ENCODE measurements around the gene TMTC1. TPM values are rescaled to one million over a fixed set of nuclear protein-coding genes. Genes with fewer than 3 reads are reported as not detected.
"Not testable (repeated sequence)": the region's sequence is repeated elsewhere in the genome, so short reads cannot be mapped to it uniquely, and the experiment has no call there.

Gene TMTC1
- polyA plus RNA-seq, 4 donors: 28.5 to 32.8 (median 29.7) TPM

DNA sequence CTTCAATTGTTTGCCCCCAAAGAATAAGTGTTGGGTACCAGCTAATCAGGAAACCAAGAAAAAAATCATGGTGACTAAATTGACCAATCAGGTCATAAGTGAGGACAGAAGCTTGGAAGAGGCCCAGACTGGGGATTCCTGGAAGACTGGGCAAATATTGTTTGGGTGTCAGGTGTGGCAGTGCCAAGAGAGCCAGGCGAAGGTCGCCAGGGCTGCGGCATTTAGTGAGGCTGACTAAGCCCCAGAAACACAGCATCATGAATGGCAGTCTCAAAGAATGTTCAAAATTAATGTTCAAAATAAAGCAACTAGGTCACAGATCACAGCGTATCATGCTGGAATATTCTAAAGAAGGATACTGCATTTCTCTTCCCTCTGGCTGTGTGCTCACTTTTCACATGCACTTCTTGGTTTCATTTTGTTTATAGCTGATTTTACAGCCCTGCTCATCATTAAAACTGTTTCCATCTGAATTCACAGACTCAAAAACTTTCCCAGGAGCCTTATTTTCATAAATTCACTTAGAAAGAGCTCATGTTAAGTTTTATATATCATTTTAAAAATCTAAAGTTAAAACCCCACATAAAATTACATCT is 201.0 kb downstream of the TMTC1 start:
- no peak for DNase-seq (ENCODE audit: low read depth in 4 of 4, low spot score in 3 of 4)

DNA sequence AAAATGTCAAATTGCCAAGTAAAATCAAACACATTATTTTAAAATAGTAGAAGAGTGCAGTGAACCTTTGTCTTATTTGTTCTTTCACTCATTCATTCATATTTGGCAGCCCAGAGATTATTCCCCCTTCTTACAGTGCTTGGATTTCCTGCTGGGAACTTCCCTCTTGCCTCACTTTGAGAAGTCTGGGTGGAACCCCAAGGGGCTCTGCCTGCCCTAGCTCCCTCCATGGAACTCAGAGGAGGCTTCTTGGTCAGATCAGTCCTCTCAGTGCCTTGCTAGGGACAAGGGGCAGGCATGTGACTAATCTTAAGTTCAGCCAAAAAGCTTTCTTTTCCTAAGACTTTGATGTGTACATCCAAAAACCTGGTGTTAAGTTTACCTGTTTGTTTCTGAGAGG is 201.6 kb downstream of the TMTC1 start:
- no peak for DNase-seq (ENCODE audit: low read depth in 4 of 4, low spot score in 3 of 4)

DNA sequence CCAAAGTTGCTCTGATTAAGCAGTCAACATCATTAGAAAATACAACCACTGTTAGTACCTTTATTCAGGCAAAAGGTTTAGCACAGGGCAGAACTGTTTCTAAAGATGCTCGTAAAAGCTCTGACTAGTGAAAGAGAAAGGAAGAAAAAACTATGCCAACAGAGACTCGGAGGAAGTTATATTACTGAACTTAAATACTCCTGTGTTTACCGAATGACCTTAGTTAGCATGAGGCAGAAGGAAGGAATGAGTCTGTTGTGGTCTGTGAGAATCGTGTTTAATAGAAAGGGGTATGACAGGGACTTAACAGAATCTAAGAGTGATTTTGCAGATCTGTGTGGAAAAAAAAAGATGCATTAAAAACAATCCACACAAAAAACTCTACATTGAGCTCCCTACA is 202.1 kb downstream of the TMTC1 start:
- no peak for DNase-seq (ENCODE audit: low read depth in 4 of 4, low spot score in 3 of 4)

DNA sequence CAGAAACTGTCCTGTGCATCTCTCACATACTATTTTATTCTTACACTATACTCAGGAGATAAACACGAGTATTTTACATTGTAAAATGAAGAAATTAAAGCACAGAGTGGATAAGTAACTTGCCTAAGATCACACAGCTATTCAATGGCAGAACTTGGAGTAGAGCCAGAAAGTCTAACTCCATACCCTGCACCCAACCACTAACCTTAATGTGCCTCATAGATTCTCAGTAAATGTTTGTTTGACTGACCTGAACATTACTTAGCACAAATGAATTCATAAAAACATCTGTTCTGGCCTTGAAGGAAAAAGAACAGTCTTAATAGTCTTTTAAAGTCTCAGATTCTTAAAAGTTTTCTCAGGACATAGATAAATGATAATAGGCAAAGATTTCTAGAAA is 202.8 kb downstream of the TMTC1 start:
- no peak for DNase-seq (ENCODE audit: low read depth in 4 of 4, low spot score in 3 of 4)

DNA sequence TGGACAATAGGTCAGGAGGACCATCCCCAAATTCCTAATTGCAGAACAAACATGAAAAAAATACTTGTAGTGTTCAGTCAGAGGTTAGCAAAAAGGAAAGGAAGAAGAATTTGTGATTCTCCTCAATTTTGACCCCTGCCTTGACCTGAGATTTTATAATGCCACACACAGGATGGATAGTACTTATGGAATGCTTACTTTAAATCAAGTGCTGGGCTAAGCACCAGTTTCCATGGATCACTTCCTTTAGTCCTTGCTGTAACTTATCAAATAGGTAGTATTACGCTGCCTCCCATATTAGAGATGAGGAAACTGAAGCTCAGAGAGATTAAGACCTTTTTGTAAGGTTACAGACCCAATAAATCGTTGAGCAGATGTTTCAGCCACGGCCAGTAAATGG is 205.0 kb downstream of the TMTC1 start:
- DNase-seq (ENCODE audit: low read depth in 4 of 4, low spot score in 3 of 4): no peak

DNA sequence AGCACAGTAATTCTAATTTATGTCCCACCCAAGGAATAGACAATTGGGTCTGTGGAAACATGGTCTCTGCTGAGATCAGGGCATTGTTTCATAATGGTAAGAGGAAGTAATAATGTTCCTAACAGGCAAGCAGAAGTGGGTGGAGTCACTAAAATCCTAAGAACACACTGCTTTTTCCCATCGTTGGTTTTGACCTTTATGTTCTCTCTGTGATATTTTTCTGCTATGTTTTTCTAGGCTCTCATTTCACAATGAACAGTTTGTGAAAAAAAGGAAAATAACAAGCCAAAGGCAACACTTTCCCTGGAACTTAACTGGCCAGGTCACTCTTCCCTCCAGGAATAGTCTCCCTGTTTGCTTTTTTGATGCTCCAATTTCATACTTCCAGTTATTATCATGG is 205.7 kb downstream of the TMTC1 start:
- no peak for DNase-seq (ENCODE audit: low read depth in 4 of 4, low spot score in 3 of 4)

DNA sequence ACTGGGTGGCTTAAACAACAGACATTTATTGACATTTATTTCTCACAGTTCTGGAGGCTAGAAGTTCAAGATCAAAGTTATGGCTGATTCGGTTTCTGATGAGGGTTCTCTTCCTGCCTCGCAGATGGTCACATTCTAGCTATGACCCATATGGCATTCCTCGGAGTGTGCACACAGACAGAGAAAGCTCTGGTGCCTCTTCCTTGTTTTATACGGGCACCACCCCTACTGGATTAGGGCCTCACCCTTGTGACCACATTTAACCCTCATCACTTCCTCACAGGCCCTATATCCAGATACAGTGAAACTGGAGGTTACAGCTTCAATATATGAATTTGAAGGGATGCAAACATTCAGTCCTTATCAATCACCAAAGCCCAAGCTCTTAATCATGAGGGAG is 209.2 kb downstream of the TMTC1 start:
- no peak for DNase-seq (ENCODE audit: low read depth in 4 of 4, low spot score in 3 of 4)

DNA sequence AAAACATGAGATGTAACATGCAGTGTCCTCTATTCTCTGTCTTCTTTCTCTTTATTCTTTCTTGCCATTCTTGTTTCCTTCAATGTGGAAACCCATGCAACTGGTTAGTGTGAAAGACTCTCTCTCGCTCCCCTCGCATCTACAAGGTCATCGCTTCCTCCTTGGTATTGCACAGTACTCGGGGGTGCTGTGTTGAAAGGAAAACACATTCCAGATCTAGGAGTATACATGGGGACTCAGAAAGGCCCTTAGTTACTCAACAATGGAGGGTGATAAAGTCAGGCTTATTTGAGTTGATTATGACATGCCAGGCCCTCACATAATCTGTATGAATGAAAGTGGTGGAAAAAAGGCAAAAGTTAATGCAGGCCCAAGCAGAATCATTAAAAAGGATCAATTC is 210.8 kb downstream of the TMTC1 start:
- DNase-seq (ENCODE audit: low read depth in 4 of 4, low spot score in 3 of 4): no peak

DNA sequence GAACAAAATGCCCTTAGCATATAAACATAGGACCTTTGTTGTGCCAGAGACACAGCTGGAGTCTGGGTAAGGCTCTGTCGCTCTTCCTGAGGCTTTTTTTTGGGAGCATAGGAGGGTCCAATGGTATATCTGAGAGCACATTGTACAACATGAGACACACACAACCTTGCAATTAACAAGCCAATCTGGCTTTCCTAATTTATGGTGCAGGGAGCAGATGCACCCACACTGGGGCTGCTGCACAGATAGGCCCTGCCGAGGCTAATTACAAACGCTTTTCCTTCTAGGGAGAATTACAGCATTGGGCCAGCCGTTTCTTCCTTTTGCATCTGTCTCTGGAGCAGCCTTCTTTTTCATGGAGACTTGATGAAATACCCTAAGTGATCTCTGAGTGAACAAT is 211.3 kb downstream of the TMTC1 start:
- DNase-seq (ENCODE audit: low read depth in 4 of 4, low spot score in 3 of 4): no peak

DNA sequence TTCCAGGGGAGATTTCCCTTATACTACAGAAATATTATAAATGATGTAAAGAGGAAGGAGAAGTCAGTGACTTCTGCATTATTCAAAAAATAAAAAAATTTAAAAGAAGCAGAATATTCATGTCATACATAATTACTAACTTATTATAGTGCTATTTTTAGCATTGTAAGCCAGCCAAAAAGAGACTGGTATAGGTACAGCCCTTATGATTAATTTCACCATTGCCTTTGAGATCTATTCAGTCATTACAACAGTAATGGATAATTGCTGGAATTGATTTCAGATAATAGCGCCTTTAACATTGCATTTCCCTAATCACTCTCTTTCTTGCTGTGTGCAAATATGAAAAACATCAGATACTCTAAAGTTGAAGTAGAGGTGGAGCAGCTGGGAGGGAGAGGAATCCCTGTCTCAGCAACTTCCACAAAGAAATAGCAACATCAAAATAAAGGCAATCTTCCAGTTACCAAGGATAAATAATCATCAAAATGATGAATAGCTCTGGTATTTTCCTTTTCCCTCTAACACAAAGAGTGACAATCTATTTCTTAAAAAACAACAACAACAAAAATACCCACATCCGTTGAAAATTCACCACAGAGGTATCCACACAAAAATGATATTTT is 214.5 kb downstream of the TMTC1 start:
- no peak for DNase-seq (ENCODE audit: low read depth in 4 of 4, low spot score in 3 of 4)

DNA sequence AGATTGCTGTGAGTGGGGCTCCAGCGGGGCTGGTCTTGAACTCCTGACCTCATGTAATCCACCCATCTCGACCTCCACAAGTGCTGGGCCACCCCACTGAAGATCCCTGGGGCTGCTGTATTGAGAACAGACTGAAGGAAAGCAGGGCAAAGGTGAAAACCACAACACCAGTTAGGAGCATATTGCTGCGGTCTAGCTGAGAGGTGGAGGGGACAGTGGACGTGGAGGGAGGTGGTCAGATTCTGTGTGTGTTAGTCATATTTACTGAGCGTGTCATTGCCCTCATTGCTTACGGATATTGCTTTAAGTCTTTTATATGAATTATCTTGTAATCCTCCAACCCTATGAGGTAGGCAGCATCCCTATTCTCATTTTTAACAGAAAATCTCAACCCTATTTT is 217.3 kb downstream of the TMTC1 start:
- DNase-seq (ENCODE audit: low read depth in 4 of 4, low spot score in 3 of 4): no peak

DNA sequence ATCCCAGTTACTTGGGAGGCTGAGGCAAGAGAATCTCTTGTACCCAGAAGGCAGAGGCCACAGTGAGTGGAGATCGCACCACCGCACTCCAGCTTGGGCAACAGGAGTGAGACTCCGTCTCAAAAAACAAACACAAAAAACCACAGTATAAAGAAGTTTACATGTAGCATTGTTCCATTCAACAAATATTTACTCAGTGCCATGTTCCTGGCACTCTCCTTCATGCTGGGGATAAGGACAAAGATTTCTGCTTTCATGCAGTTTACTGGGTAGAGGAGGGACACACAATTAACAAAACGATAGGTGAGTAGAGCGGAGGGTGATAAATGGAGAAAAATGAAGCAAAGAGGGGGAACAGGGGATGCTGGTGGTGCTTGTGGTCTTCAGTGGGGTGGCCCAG is 218.0 kb downstream of the TMTC1 start:
- DNase-seq (ENCODE audit: low read depth in 4 of 4, low spot score in 3 of 4): no peak

DNA sequence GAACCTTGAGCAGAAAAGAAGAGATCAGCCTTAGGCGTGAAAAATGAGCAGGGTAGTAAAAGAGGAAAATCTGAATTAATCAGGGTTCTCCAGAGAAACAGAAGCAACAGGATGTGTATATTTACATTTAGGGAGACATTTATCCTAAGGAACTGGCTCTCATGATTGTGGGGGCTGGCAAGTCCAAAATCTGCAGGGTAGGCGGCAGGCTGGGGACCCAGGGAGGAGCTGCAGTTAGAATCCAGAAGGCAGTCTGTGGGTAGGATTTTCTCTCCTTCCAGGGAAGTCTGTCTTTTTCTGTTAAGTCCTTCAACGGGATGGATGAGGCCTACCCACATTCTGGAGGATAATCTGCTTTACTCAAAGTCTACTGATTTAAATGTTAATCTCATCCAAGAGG is 218.8 kb downstream of the TMTC1 start:
- DNase-seq (ENCODE audit: low read depth in 4 of 4, low spot score in 3 of 4): no peak

DNA sequence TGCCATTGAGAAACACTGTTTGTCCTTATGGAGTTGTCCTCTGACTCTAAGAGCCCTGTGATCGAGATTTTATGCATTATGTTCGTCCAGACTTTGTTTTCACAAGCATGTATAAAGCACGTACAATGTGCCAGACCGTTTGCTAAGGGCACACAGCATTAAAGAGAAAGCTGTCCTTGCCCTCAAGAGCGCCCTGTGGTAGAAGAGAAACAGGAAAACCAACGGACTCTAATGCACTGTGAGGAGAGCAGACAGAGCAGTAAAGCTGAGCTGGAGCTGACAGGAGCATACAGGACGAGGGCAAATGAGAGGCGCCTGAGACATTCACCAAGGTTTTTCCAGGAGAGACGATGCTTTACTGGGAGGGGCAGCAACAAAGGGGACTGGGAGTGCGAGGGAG is 220.1 kb downstream of the TMTC1 start:
- no peak for DNase-seq (ENCODE audit: low read depth in 4 of 4, low spot score in 3 of 4)

DNA sequence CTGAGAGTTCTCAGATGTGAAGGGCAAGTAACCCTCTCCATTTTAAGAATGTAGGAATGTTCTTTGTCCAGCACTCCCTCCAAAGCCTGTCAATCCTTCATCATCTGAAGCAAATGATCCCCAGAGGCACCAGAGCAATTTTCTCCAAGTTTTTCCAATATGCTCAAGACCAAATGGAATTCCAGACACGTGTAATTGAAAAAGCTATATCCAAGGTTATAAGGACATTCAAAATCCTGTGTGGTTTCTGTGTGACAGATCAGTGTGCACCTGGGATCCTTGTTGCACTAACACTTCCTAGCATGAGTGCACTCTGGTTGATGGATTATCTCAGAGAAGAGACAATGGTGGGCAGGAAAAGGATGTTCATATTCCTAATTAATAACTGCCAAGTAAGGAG is 220.7 kb downstream of the TMTC1 start:
- no peak for DNase-seq (ENCODE audit: low read depth in 4 of 4, low spot score in 3 of 4)

DNA sequence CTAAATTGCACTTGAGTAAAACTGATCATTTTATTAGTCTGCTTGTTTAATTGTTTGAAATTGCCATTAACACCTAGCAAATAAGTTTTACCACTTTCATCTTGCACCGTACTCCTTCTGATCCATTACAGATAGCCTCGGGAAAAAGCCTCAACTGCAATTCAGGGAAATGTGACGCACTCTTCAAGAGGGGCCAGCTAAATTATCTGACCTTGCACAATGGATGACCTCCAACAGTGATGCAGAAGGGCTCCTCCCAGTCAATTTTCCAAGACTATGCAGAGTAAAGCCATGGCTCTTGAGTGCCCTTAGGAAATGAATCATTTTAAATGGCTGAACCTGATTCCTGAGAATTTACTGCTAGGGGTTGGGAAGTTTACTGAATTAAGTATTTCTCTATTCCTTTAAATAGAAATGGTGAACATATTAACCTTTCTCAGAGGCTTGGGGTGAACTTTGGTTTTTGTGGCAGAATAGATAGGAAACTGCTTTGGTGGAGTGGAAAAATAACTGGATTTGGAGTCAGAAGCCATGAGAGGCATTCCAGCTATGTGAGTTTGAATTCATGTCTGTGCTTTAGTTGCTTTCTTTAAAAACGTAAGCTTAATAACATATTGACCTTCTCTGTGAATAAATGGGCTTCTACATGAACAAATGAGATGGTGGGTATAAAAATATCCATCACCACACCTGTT is 221.5 kb downstream of the TMTC1 start:
- peak in 2 of 4 donors; percentile 51 to 67 for DNase-seq (ENCODE audit: low read depth in 4 of 4, low spot score in 3 of 4)

DNA sequence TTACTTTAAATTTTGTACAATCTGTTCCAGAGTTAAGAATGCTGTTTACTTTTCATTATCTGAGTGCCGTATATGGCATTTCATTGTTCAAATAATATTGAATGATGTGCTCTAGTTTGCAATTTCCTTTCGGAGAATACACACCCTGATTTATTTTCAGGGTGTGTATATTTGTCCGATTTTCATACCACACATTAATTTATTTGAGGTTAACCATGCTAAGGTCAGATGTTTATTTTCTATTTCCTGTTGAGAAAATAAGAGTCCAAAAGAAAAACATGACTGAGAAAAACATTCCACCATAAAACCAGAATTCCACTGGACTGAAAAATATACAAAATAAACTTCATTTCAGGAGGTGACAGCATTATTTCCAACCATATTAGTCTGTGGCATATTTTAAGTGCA is 222.1 kb downstream of the TMTC1 start:
- no peak for DNase-seq (ENCODE audit: low read depth in 4 of 4, low spot score in 3 of 4)

DNA sequence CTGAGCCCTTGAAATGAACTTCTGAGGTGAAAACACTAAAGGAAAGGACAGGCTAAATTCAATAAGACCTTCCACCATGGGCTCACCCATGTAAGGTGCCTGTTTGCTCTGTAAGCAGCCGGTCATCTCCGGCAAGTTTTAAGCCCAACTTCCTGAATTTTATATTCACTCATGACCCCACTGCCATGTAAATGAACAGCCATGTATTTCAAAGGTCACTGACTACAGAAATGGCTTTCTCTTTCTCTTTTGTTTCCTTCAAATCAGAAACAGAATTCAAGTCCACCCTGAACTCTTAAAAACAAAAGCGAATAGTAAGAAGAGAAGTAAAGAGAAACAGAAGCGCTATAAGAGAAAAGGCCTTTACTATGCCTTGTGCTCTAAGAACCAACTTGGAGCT is 224.5 kb downstream of the TMTC1 start:
- no peak for DNase-seq (ENCODE audit: low read depth in 4 of 4, low spot score in 3 of 4)

DNA sequence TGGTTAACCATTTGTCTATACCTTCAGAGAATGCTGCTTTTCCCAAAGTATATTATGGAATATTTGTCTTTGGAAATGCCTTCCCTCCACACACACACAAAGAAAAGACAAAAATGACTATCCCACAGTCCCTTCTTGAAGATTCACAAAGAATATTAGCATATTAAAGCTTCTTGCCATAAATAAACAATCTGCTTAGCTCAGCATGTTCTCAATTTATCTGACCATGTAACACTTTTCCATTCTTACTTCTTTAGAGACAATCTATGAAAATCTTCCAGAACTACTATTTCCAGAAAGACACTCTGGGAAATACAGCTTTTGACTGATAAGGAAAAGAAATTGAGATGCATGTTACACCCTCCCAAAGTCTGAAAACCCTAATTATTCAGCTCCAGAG is 227.4 kb downstream of the TMTC1 start:
- no peak for DNase-seq (ENCODE audit: low read depth in 4 of 4, low spot score in 3 of 4)

DNA sequence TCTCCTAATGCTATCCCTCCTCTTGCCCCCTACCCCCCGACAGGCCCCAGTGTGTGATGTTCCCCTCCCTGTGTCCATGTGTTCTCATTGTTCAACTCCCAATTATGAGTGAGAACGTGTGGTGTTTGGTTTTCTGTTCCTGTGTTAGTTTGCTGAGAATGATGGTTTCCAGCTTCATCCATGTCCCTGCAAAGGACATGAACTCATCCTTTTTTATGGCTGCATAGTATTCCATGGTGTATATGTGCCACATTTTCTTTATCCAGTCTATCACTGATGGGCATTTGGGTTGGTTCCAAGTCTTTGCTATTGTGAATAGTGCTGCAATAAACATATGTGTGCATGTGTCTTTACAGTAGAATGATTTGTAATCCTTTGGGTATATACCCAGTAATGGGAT is 228.3 kb downstream of the TMTC1 start:
- DNase-seq (ENCODE audit: low read depth in 4 of 4, low spot score in 3 of 4): not testable (repeated sequence)

DNA sequence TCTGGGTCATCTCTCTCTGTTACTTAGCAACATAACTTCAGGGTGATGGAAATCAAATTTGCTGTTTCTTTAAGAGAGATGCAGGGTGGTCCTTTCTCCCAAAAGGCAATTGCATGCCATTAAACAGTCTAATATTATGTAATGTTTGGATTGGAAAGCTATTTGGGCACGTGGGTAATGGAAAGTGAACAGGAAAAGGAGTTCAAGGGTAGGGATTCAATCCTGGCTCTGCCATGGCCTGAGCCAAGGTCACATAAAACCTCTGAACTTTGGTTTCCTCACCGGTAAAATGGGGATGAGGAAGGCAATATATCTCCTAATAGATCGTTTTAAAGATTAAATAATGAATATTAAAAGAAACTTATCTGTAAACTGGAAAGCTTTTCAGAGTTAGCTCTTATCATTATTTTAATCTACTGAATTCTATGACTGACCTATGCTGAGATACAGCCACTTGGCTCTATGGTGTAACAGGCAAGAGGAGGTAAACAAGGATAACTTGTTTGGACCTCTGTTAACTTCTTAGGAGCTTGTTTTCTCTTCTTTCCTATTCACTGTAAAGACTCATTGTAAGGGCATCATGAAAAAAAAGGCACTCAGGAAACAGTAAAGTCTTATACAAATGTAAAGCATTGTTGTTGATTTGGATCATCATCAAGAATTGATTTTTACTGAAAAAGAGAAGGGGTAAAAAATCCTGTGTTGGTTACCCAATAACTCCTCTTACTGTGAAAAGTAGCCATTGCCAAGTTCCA is 230.6 kb downstream of the TMTC1 start:
- no peak for DNase-seq (ENCODE audit: low read depth in 4 of 4, low spot score in 3 of 4)

All from right renal pelvis (tissue), 4 donors.